Neural cell (in vitro differentiated cells): ENCODE results near the gene TRMT10C. TPM values are rescaled to one million over a fixed set of nuclear protein-coding genes. Genes with fewer than 3 reads are reported as not detected.

Experiments
- H2AFZ ChIP-seq: fragments of 200-600, 300-800 bp; sonication (generic), shearing (Covaris generic); 2 replicates; pipeline ENCODE4 v1.6.0; 2014; ENCODE audit warnings: low read depth, mild to moderate bottlenecking, antibody characterized with exemption, low read length, moderate library complexity
- H3F3A ChIP-seq: fragments of 200-600 bp; shearing (Covaris generic); 2 replicates; pipeline ENCODE4 v1.6.1; 2016; ENCODE audit warnings: mild to moderate bottlenecking, moderate library complexity, mixed read lengths, antibody characterized with exemption, low read length; ENCODE audit not compliant: insufficient read depth, poor library complexity, severe bottlenecking
- H3K27ac ChIP-seq: fragments of 200-600, 300-800 bp; sonication (generic), shearing (Covaris generic); 2 replicates; pipeline ENCODE4 v1.5.1; 2014; ENCODE audit warnings: mild to moderate bottlenecking, low read length, moderate library complexity
- H3K27me3 ChIP-seq: fragments of 300-800, 200-600 bp; sonication (generic), shearing (Covaris generic); 2 replicates; pipeline ENCODE4 v1.6.0; 2014; ENCODE audit warnings: mild to moderate bottlenecking, low read depth, low read length, moderate library complexity; ENCODE audit not compliant: insufficient read depth
- H3K36me3 ChIP-seq: fragments of 300-800, 200-600 bp; sonication (generic), shearing (Covaris generic); 2 replicates; pipeline ENCODE4 v1.5.1; 2014; ENCODE audit warnings: mild to moderate bottlenecking, antibody characterized with exemption, low read length, moderate library complexity; ENCODE audit not compliant: insufficient read depth
- H3K4me2 ChIP-seq: fragments of 300-800, 200-600 bp; sonication (generic), shearing (Covaris generic); 2 replicates; pipeline ENCODE4 v1.6.0; 2014; ENCODE audit warnings: mild to moderate bottlenecking, low read length
- H3K4me3 ChIP-seq: fragments of 300-800, 200-600 bp; sonication (generic), shearing (Covaris generic); 2 replicates; pipeline ENCODE4 v1.5.1; 2014; ENCODE audit warnings: mild to moderate bottlenecking, low read length, moderate library complexity
- H3K79me2 ChIP-seq: fragments of 200-600 bp; shearing (Covaris generic); replicated peaks from 2 replicates; pipeline ENCODE4 v1.6.0; 2014; ENCODE audit warnings: mild to moderate bottlenecking, low read length, moderate library complexity; ENCODE audit not compliant: insufficient read depth
- H3K9ac ChIP-seq: fragments of 300-800, 200-600 bp; sonication (generic), shearing (Covaris generic); 2 replicates; pipeline ENCODE4 v1.6.1; 2016; ENCODE audit warnings: mild to moderate bottlenecking, low read length, mixed read lengths
- H3K9me2 ChIP-seq: fragments of 200-600 bp; shearing (Covaris generic); 2 replicates; pipeline ENCODE4 v1.6.1; 2016; ENCODE audit warnings: mild to moderate bottlenecking, low read length, mixed read lengths; ENCODE audit not compliant: insufficient read depth
- H3K9me3 ChIP-seq: fragments of 200-600, 300-800 bp; sonication (generic), shearing (Covaris generic); 2 replicates; pipeline ENCODE4 v1.6.1; 2016; ENCODE audit warnings: mild to moderate bottlenecking, mixed run types, low read length, moderate library complexity, mixed read lengths
- H4K20me1 ChIP-seq: fragments of 200-600 bp; shearing (Covaris generic); 2 replicates; pipeline ENCODE4 v1.6.1; 2016; ENCODE audit warnings: mild to moderate bottlenecking, mixed run types; ENCODE audit not compliant: insufficient read depth
- EP300 ChIP-seq: fragments of 450-650 bp; conservative IDR thresholded peaks from 2 replicates; pipeline ENCODE4 v1.6.1; 2014; ENCODE audit warnings: antibody characterized with exemption, mild to moderate bottlenecking, moderate library complexity; ENCODE audit not compliant: poor library complexity, severe bottlenecking
- EZH2 ChIP-seq: fragments of 200-600, 300-800 bp; shearing (Covaris generic), sonication (generic); IDR thresholded peaks from 2 replicates; pipeline ENCODE4 v1.6.1; 2014; ENCODE audit warnings: antibody characterized with exemption, low read length, borderline replicate concordance, mild to moderate bottlenecking; ENCODE audit not compliant: insufficient read depth, poor library complexity, severe bottlenecking
- MXI1 ChIP-seq: fragments of 450-650 bp; conservative IDR thresholded peaks from 2 replicates; pipeline ENCODE4 v1.6.1; 2014; ENCODE audit warnings: antibody characterized with exemption, mild to moderate bottlenecking; ENCODE audit not compliant: poor library complexity, severe bottlenecking
- POLR2AphosphoS5 ChIP-seq: IDR thresholded peaks from 2 replicates; pipeline ENCODE4 v1.6.1; 2012
- RAD21 ChIP-seq: fragments of 450-650 bp; conservative IDR thresholded peaks from 2 replicates; pipeline ENCODE4 v1.6.1; 2014; ENCODE audit warnings: antibody characterized with exemption, mild to moderate bottlenecking, moderate library complexity
- SMC3 ChIP-seq: fragments of 450-650 bp; conservative IDR thresholded peaks from 2 replicates; pipeline ENCODE4 v1.6.1; 2014; ENCODE audit warnings: antibody characterized with exemption, mild to moderate bottlenecking, moderate library complexity; ENCODE audit not compliant: poor library complexity
- polyA plus RNA-seq: library from polyadenylated mRNA; depleted of rRNA; stranded (reverse); fragments of >200 nt; gene quantifications from 2 replicates; pipeline ENCODE4 v1.2.3, GENCODE V29; 2014
- TF ChIP-seq, protein P1 (sequence below): IDR thresholded peaks from 2 replicates; pipeline ENCODE4 v1.6.1; 2012; ENCODE audit warnings: borderline replicate concordance
- TF ChIP-seq, protein P2 (sequence below): fragments of 450-650 bp; IDR thresholded peaks from 2 replicates; pipeline ENCODE4 v1.5.1; 2014; ENCODE audit warnings: antibody characterized with exemption, mild to moderate bottlenecking, moderate library complexity; ENCODE audit not compliant: poor library complexity, severe bottlenecking

Gene TRMT10C
- polyA plus RNA-seq, 1 donor from 2014 or later, result 44.5 TPM

DNA sequence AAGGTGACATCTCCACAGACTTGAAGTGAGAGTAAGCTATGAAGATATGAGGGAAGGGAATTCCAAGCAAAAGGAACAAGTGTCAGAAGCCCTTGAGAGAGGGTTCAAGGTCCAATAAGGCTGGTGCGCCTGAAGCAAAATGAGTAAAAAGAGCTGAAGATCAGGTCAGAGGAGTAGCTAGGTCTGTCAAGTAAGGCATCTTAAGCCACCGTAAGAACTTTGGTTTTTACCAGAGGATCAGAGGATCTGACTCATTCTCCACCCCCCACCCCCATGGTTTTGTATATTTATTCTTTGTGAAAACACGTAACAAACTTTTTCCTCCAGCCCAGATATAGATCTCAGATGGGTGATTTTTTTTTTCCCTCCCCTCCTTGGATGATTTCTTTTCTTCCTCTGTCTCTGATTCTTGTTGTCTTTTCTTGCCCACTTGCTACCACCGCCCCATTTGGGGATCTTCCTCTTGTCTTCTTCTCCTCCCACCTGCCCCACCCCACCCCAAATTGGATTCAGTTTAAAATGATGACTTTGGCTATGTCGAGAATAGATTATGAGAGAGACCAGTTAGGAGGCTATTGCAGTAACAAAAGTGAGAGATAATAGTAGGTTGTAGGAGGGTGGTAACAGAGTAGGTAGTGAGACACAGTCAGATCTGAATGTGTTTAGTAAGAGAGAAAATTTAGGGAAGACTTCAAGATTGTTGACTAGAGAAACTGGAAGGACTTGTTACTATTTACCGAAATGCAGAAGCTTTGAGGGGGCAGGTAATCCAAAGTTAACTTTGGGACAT is 6.1 kb downstream of the TRMT10C start (continued):
- TF ChIP-seq, protein P1, sequence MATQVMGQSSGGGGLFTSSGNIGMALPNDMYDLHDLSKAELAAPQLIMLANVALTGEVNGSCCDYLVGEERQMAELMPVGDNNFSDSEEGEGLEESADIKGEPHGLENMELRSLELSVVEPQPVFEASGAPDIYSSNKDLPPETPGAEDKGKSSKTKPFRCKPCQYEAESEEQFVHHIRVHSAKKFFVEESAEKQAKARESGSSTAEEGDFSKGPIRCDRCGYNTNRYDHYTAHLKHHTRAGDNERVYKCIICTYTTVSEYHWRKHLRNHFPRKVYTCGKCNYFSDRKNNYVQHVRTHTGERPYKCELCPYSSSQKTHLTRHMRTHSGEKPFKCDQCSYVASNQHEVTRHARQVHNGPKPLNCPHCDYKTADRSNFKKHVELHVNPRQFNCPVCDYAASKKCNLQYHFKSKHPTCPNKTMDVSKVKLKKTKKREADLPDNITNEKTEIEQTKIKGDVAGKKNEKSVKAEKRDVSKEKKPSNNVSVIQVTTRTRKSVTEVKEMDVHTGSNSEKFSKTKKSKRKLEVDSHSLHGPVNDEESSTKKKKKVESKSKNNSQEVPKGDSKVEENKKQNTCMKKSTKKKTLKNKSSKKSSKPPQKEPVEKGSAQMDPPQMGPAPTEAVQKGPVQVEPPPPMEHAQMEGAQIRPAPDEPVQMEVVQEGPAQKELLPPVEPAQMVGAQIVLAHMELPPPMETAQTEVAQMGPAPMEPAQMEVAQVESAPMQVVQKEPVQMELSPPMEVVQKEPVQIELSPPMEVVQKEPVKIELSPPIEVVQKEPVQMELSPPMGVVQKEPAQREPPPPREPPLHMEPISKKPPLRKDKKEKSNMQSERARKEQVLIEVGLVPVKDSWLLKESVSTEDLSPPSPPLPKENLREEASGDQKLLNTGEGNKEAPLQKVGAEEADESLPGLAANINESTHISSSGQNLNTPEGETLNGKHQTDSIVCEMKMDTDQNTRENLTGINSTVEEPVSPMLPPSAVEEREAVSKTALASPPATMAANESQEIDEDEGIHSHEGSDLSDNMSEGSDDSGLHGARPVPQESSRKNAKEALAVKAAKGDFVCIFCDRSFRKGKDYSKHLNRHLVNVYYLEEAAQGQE, result no peak
- TF ChIP-seq MXI1, result no peak

DNA sequence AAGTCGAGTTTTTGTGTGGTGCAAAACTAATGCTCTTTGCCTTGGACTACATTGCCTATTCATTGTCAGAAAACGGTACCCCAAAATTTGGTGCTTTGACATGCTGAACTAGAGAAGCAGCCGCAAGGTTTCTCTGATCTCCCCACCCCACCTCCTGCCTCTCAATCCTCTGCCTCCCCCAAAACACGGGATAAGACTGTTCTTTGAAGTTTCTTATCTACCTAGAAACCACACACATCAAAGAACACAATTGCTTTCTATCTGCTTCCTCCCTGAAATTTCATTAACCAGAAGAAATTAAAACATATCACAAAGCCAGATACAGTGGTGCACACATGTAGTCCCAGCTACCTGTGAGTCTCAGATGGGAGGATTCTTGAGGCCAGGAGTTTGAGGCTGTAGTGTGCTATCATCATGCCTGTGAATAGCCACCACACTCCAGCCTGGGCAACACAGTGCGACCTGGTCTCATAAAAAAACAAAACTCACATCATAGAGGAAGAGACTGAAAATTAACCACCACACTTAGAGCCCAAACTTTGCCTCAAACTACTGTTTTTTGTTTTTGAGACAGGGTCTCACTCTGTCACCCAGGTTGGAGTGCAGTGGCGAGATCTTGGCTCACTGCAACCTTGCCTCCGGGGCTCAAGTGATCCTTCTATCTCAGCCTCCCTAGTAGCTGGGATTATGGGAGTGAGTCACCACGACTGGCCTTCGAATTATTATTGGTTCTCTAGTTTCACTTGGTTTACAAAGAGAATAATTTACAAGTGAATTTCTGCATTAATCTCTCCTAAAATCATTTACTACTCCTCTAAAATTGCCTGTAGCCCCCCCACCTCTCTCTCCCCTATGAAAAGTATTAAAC is 9.6 kb downstream of the TRMT10C start:
- no peaks in the 10 kb centered on the region for H3K9me3 ChIP-seq
- H3K4me2 ChIP-seq, result no peak overlapping the region
- H3K27me3 ChIP-seq, result no peaks in the 10 kb centered on the region
- H3K9ac ChIP-seq, result no peak overlapping the region
- peaks cover 19% of the 10 kb centered on the region for H3K79me2 ChIP-seq
- TF ChIP-seq, protein P1, result no peak
- TF ChIP-seq EP300, result no peak
- TF ChIP-seq MXI1, result no peak
- TF ChIP-seq, protein P2, sequence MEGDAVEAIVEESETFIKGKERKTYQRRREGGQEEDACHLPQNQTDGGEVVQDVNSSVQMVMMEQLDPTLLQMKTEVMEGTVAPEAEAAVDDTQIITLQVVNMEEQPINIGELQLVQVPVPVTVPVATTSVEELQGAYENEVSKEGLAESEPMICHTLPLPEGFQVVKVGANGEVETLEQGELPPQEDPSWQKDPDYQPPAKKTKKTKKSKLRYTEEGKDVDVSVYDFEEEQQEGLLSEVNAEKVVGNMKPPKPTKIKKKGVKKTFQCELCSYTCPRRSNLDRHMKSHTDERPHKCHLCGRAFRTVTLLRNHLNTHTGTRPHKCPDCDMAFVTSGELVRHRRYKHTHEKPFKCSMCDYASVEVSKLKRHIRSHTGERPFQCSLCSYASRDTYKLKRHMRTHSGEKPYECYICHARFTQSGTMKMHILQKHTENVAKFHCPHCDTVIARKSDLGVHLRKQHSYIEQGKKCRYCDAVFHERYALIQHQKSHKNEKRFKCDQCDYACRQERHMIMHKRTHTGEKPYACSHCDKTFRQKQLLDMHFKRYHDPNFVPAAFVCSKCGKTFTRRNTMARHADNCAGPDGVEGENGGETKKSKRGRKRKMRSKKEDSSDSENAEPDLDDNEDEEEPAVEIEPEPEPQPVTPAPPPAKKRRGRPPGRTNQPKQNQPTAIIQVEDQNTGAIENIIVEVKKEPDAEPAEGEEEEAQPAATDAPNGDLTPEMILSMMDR, result no peak
- TF ChIP-seq SMC3, result no peak
- TF ChIP-seq EZH2, result no peak
- TF ChIP-seq RAD21, result no peak
- no peak for TF ChIP-seq POLR2AphosphoS5
- no peak overlapping the region for H3K4me3 ChIP-seq
- H3K36me3 ChIP-seq, result no peaks in the 10 kb centered on the region
- no peak overlapping the region for H3K27ac ChIP-seq
- peaks cover 8% of the 10 kb centered on the region for H3F3A ChIP-seq
- H3K9me2 ChIP-seq, result no peaks in the 10 kb centered on the region
- no peaks in the 10 kb centered on the region for H4K20me1 ChIP-seq
- H2AFZ ChIP-seq, result no peak overlapping the region
